PFSK-1 (cell line): ENCODE measurements around the gene EDARADD.

ENCODE experiments used
- FOXP2 ChIP-seq: optimal IDR thresholded peaks from 2 replicates; pipeline ENCODE3; 2011; ENCODE audit warnings: borderline replicate concordance, control low read depth, inconsistent platforms; ENCODE audit not compliant: insufficient read depth; ENCODE audit errors: extremely low read length, extremely low read depth
- POLR2AphosphoS5 ChIP-seq: IDR thresholded peaks from 2 replicates; pipeline ENCODE4 v1.6.1; 2012; ENCODE audit warnings: low read depth, mild to moderate bottlenecking, control low read depth, low read length, moderate library complexity
- SIN3A ChIP-seq: IDR thresholded peaks from 2 replicates; pipeline ENCODE4 v1.6.1; 2012; ENCODE audit warnings: mild to moderate bottlenecking, low read length, moderate library complexity, borderline replicate concordance; ENCODE audit not compliant: insufficient read depth
- TAF1 ChIP-seq: IDR thresholded peaks from 2 replicates; pipeline ENCODE4 v1.6.1; 2012; ENCODE audit warnings: low read length, control low read depth, borderline replicate concordance; ENCODE audit not compliant: insufficient read depth
- TF ChIP-seq, protein P1 (sequence below), 2 experiments: IDR thresholded peaks; 2 replicates each; pipeline versions ENCODE4 v1.6.1 to v1.8.0; 2011 to 2012; ENCODE audit warnings: low read depth in 2 of 2, low read length in 2 of 2, control low read depth in 1 of 2, inconsistent platforms in 1 of 2, mild to moderate bottlenecking in 1 of 2, moderate library complexity in 1 of 2; ENCODE audit not compliant: insufficient read depth in 1 of 2

DNA sequence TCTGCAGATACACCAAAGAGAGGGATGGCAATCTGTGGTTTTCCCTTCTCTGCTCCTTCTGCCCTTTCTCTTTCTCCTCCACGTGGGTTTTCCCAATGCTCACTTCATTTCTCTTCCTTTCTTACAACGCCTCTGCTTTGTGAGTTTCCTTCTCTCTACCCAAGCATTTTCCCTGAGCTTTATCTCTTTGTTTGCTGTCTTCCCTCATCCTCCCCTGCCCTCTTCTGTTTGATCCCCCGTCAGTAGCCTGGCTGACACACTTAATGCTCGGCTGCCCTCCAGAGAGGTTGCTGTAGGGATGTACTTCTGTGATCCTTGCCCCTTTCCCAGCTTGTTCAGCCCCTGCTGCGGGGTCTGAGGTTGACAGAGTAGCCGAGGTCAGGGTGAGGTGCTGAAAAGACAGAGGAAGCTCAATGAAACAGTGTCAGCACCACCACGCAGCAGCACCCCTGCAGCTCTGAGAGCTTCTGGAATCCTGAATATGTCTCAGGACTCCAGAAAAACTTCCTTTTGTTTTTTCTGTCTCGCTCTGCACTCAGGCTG lies 6.0 kb downstream of the EDARADD start:
- TF ChIP-seq POLR2AphosphoS5 (no peak), SIN3A (no peak), TAF1 (no peak), FOXP2 (no peak)
- TF ChIP-seq, protein P1, sequence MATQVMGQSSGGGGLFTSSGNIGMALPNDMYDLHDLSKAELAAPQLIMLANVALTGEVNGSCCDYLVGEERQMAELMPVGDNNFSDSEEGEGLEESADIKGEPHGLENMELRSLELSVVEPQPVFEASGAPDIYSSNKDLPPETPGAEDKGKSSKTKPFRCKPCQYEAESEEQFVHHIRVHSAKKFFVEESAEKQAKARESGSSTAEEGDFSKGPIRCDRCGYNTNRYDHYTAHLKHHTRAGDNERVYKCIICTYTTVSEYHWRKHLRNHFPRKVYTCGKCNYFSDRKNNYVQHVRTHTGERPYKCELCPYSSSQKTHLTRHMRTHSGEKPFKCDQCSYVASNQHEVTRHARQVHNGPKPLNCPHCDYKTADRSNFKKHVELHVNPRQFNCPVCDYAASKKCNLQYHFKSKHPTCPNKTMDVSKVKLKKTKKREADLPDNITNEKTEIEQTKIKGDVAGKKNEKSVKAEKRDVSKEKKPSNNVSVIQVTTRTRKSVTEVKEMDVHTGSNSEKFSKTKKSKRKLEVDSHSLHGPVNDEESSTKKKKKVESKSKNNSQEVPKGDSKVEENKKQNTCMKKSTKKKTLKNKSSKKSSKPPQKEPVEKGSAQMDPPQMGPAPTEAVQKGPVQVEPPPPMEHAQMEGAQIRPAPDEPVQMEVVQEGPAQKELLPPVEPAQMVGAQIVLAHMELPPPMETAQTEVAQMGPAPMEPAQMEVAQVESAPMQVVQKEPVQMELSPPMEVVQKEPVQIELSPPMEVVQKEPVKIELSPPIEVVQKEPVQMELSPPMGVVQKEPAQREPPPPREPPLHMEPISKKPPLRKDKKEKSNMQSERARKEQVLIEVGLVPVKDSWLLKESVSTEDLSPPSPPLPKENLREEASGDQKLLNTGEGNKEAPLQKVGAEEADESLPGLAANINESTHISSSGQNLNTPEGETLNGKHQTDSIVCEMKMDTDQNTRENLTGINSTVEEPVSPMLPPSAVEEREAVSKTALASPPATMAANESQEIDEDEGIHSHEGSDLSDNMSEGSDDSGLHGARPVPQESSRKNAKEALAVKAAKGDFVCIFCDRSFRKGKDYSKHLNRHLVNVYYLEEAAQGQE (IDR thresholded peaks at IDR 0.05; ENCODE audit: insufficient read depth in 1 of 2, low read depth in 2 of 2, low read length in 2 of 2), result no peak
